GM12873 (cell line): ENCODE measurements around the gene ZNF608.

Experiments
- TF ChIP-seq, protein P1 (sequence below): IDR thresholded peaks from 2 replicates; pipeline ENCODE4 v1.5.1; 2012; ENCODE audit warnings: low read depth, mild to moderate bottlenecking, moderate library complexity, low read length, control low read depth; ENCODE audit not compliant: insufficient read depth; ENCODE audit errors: missing control alignments

Gene ZNF608

DNA sequence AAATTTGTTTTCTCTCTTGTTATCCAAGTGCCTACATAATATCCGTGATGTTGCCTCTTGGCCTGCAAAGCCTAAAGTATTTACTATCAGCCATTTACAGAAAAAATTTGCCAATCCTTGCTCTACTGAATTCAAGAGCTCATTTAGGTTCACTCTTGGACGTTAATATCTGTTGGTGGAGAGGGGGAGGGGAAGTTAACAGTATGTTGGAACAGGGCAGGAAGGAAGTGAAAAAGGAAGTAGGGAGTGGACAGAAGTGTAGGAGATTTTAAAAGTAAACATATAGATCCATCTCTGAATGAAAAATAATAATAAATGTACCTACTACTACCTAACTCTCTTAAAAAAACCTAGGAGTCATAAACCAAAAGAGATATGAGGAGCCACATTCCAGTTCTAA lies 32.8 kb downstream of the ZNF608 start:
- TF ChIP-seq, protein P1, sequence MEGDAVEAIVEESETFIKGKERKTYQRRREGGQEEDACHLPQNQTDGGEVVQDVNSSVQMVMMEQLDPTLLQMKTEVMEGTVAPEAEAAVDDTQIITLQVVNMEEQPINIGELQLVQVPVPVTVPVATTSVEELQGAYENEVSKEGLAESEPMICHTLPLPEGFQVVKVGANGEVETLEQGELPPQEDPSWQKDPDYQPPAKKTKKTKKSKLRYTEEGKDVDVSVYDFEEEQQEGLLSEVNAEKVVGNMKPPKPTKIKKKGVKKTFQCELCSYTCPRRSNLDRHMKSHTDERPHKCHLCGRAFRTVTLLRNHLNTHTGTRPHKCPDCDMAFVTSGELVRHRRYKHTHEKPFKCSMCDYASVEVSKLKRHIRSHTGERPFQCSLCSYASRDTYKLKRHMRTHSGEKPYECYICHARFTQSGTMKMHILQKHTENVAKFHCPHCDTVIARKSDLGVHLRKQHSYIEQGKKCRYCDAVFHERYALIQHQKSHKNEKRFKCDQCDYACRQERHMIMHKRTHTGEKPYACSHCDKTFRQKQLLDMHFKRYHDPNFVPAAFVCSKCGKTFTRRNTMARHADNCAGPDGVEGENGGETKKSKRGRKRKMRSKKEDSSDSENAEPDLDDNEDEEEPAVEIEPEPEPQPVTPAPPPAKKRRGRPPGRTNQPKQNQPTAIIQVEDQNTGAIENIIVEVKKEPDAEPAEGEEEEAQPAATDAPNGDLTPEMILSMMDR = no peak

DNA sequence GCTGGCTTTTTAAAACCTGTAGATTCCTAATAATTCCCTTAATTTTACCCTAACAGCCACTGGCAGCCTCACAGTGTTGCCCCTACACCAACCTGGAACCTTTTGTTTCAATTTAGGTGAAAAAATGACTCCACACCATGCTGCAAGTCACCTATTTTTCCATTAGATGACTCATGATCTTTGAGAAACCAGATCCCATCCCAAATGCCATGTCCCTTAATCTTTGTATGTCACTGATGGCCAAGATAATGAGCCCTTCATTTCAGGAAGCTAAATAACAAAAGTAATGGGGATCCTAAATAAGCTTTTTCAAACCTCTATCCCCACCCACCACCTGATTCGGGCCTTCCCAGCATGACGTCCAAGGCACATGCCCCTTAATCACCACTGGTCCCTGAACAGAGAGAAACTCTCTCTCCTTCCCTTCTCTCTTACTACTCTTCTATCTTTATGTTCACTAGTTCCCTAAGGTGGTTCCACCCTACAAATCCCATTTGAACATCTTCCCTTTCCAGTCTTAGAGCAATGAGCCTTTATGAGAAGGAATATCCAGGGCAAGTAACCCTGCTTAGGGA lies 33.6 kb downstream of the ZNF608 start:
- TF ChIP-seq, protein P1 = no peak

DNA sequence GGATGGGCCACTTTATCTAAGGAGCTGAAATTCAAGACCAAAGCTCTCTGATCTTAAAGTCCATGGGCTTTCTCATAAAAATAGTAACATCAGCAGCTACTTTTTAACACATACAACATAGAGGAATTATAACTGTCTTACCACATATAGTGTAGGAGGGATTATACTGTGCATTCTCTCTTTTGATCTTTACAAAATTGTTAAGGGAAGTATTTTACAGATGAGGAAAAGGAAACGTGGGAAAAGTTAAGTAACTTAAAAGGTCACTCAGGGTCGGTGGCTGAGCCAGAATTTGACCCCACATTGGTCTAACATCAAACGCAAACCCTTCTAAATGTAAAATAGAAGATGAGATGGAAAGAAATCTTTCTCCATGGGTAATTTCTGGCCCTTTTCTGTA lies 38.4 kb downstream of the ZNF608 start:
- TF ChIP-seq, protein P1 = no peak

DNA sequence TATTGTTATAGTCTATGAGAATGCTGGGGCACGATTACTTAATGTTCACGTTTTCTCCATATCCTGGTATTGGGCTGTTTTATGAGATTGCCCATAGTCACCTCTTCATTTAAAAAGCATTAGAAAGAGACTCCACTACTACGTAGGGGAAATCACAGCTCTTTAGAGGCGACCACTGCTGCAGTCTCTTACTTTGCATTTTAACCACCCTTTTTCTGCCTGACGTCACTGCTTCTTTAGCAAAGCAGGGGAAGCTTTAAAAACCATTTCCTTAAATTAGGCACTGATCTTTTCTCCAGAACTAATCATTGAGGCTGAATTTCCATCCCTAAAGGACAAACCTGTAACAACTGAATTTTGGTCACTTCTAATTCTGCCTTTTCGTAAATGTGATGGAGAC lies 38.9 kb downstream of the ZNF608 start:
- TF ChIP-seq, protein P1 = no peak

DNA sequence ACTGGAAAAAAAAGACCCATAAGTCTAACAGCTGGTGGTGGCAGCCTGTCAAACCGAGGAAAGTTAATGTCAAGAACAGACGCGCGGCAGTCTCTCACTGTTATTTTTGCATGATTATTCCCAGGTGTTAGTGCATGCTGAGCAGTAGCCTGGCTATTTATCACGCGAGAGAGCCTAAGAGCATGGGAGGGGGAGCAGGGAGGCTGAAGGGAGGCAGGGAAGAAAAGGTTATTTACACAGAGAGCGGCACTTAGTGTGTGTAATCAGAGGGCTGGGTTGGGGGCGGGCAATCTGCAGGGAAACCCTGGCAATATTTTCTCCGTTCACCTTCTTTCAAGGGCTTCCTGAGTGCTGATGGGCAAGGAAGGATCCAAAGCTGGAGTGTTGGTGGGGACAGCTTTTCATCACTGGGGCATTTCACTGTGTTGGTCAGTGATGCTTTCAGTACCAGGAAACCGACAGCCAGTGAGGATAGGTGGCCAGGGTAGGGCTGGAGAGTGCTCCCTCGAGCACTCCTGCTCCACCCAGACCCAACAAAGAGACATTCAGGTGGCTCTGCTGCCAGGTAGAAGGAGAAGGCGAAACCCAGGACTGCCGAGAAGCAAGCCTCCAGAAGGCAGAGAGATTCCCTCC lies 39.6 kb downstream of the ZNF608 start:
- TF ChIP-seq, protein P1 = no peak

DNA sequence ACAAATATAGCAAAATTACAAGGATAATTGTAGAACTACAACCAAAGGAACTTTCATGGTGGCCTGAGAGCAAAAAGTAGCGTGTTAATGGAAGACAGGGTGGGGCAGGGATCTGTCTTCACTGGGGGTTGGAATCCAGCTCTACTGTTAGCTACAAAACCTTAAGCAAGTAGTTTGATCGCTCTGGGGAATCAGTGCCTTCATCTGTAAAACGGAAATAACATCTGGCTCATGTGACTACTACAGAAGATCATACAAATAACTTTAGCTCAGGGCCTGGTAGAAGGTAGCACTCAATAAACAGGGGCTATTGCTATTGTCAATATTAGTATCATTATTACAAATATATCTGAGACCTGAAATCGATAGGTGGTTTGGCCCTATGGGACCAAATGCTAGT lies 40.4 kb downstream of the ZNF608 start:
- TF ChIP-seq, protein P1 = no peak

DNA sequence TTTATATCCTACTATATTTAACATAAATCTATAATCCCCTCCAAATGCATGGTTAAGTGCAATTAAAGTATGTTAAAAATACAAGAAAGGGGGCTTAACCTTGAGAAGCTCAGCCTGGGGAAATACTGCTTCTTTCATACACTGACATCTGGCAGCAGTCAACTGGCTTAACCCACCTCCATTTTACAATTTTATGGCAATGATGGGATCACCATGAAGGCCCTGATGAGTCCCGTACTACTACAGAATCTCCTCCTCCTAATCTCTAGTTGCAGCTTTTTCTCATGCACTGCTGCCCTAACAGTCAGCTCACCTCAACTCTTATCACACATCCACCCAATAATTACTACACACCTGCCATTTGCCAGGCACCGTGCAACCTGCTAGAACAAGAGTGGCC lies 40.9 kb downstream of the ZNF608 start:
- TF ChIP-seq, protein P1 = no peak
